KMS-11 (cell line): ENCODE measurements around the gene SPECC1.

Experiments used
- H2AFZ ChIP-seq: fragments of 200-600 bp; sonication (generic); 2 replicates; pipeline ENCODE4 v1.6.1; 2016; ENCODE audit warnings: antibody characterized with exemption, mixed run types, low read depth
- H3K27ac ChIP-seq: fragments of 200-600 bp; sonication (generic); 2 replicates; pipeline ENCODE4 v1.6.1; 2016; ENCODE audit warnings: mild to moderate bottlenecking, mixed run types
- H3K27me3 ChIP-seq: fragments of 200-600 bp; sonication (generic); 2 replicates; pipeline ENCODE4 v1.6.1; 2017; ENCODE audit warnings: mild to moderate bottlenecking, low read depth, mixed run types, moderate library complexity; ENCODE audit not compliant: insufficient read depth
- H3K36me3 ChIP-seq: fragments of 200-600 bp; sonication (generic); 2 replicates; pipeline ENCODE4 v1.6.1; 2017; ENCODE audit warnings: mild to moderate bottlenecking, mixed run types; ENCODE audit not compliant: insufficient read depth
- H3K4me1 ChIP-seq: fragments of 200-600 bp; sonication (generic); 2 replicates; pipeline ENCODE4 v1.6.1; 2016; ENCODE audit warnings: mild to moderate bottlenecking, low read depth, mixed run types; ENCODE audit not compliant: poor library complexity, severe bottlenecking
- H3K4me2 ChIP-seq: fragments of 200-600 bp; sonication (generic); 2 replicates; pipeline ENCODE4 v1.7.0; 2016; ENCODE audit warnings: mild to moderate bottlenecking, mixed run types
- H3K4me3 ChIP-seq: fragments of 200-600 bp; sonication (generic); IDR thresholded peaks from 2 replicates; pipeline ENCODE4 v1.6.1; 2017; ENCODE audit warnings: low read depth, low read length, mixed read lengths; ENCODE audit not compliant: insufficient read depth
- H3K79me2 ChIP-seq: fragments of 200-600 bp; sonication (generic); 2 replicates; pipeline ENCODE4 v1.6.1; 2016; ENCODE audit warnings: low read depth, mixed run types; ENCODE audit not compliant: insufficient read depth
- H3K9ac ChIP-seq: fragments of 200-600 bp; sonication (generic); 2 replicates; pipeline ENCODE4 v1.6.1; 2016; ENCODE audit warnings: mild to moderate bottlenecking, mixed run types
- H4K20me1 ChIP-seq: fragments of 200-600 bp; sonication (generic); 2 replicates; pipeline ENCODE4 v1.6.1; 2016; ENCODE audit warnings: mild to moderate bottlenecking, mixed run types; ENCODE audit not compliant: insufficient read depth
- TF ChIP-seq, protein P1 (sequence below): fragments of 200-600 bp; sonication (generic); conservative IDR thresholded peaks from 2 replicates; pipeline ENCODE4 v1.6.1; 2017; ENCODE audit warnings: low read depth, mild to moderate bottlenecking, antibody characterized with exemption, low read length, moderate library complexity, mixed read lengths

SPECC1 gene

DNA sequence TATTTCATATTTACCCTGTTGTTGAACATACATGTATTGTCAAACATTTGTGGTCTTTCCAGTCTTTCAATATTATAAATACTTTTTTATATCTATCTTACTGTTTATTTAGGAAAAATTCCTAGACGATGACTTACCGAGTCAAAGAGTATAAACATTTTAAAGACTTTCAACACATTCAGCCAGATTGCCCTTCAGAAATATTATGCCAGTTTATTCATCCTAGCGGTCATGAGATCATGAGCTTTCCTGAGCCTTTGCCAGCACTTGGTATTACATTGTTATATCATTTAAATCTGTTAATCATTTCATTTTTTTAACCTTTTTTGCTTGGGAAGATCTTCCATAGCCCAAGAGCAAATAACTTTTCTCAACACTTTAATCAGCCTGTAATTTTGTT, 197.4 kb downstream of the SPECC1 start:
- Histone ChIP-seq H4K20me1 (no peaks in the 10 kb centered on the region), H3K4me2 (no peak overlapping the region), H3K27ac (no peak overlapping the region), H3K27me3 (no peaks in the 10 kb centered on the region), H3K79me2 (no peaks in the 10 kb centered on the region), H3K4me3 (no peak overlapping the region), H3K9ac (no peak overlapping the region), H2AFZ (no peak overlapping the region), H3K36me3 (no peaks in the 10 kb centered on the region), H3K4me1 (no peaks in the 10 kb centered on the region)
- TF ChIP-seq, protein P1, sequence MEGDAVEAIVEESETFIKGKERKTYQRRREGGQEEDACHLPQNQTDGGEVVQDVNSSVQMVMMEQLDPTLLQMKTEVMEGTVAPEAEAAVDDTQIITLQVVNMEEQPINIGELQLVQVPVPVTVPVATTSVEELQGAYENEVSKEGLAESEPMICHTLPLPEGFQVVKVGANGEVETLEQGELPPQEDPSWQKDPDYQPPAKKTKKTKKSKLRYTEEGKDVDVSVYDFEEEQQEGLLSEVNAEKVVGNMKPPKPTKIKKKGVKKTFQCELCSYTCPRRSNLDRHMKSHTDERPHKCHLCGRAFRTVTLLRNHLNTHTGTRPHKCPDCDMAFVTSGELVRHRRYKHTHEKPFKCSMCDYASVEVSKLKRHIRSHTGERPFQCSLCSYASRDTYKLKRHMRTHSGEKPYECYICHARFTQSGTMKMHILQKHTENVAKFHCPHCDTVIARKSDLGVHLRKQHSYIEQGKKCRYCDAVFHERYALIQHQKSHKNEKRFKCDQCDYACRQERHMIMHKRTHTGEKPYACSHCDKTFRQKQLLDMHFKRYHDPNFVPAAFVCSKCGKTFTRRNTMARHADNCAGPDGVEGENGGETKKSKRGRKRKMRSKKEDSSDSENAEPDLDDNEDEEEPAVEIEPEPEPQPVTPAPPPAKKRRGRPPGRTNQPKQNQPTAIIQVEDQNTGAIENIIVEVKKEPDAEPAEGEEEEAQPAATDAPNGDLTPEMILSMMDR = no peak

DNA sequence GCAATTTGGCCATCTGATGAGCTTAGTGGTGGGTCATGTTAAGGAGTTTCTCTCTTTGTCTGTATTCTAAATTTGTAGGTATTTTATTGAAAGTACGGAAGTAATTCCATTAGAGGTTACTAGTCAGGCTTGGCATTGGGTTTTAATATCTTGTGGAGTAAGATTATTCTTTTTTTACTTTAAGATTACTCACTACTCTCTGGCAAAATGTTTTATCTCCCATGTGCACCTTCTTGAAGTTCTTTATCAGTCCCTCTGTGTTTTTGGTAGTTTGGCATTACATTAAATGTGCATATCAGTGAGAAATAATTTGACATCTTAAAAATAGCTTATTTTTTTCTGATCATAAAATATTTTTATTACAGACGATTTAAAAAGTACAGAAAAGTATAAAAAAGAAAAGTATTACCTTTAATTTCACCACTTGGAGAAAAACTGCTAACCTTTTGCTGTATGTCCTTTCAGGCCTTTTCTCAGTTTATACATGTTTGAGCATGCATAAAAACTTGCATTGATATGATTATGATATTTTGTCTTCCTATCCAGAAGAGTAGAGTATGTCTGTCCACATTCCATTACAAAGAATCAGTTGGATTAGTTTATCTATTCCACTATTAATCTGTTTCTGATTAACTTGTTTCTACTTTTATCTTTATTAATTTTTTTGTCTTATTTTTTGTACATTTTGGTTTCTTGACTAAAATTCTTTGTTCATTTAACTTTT, 198.3 kb downstream of the SPECC1 start:
- H2AFZ ChIP-seq = no peak overlapping the region
- no peaks in the 10 kb centered on the region for H3K27me3 ChIP-seq
- no peak overlapping the region for H3K9ac ChIP-seq
- no peaks in the 10 kb centered on the region for H3K4me1 ChIP-seq
- no peaks in the 10 kb centered on the region for H3K79me2 ChIP-seq
- H3K4me3 ChIP-seq = no peak overlapping the region
- H3K4me2 ChIP-seq = no peak overlapping the region
- no peaks in the 10 kb centered on the region for H4K20me1 ChIP-seq
- TF ChIP-seq, protein P1 = no peak
- no peaks in the 10 kb centered on the region for H3K36me3 ChIP-seq
- no peak overlapping the region for H3K27ac ChIP-seq

DNA sequence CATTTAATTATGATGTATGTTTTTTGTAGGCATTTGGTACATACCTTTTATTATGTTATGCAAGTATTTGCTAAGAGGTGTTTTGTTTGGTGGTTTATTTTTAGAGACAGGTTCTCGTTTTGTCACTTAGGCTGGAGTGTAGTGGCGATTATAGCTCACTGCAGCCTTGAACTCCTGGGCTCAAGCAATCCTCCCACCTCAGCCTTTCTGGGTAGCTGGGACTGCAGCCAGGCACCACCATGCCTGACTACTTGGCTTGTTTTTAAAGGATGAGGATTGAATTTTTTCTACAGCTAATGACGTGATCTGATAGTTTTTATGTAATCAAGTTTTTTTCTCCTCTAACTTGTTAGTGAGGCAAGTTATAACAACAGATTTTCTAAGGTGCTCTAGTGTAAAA, 199.6 kb downstream of the SPECC1 start:
- H2AFZ ChIP-seq = no peak overlapping the region
- TF ChIP-seq, protein P1 = no peak
- H3K4me1 ChIP-seq = no peaks in the 10 kb centered on the region
- H3K4me3 ChIP-seq = no peak overlapping the region
- no peaks in the 10 kb centered on the region for H3K79me2 ChIP-seq
- no peak overlapping the region for H3K4me2 ChIP-seq
- H4K20me1 ChIP-seq = no peaks in the 10 kb centered on the region
- H3K27ac ChIP-seq = no peak overlapping the region
- H3K27me3 ChIP-seq = no peaks in the 10 kb centered on the region
- no peaks in the 10 kb centered on the region for H3K36me3 ChIP-seq
- H3K9ac ChIP-seq = no peak overlapping the region

DNA sequence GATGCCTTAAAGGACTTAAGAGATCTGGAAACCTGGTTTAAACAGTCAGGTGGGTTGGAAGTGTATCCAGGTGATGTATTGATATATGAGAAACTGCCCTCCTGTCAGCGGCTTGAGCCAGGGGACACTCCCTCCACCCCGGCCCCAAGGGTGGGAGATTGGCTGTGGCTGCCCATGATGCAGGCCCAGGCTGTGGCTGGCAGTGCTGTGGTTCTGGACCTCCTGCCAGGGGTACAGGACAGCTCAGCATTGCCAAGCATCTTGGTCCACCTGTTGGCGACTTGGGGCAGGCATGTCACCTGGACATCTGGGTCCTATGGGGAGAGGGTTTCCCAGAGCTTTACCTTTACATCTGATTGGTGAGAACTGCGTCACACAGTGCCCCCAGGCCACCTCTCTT, 201.0 kb downstream of the SPECC1 start:
- Histone ChIP-seq H2AFZ (no peak overlapping the region), H3K4me3 (no peak overlapping the region), H3K9ac (no peak overlapping the region), H3K27me3 (no peaks in the 10 kb centered on the region), H4K20me1 (no peaks in the 10 kb centered on the region), H3K79me2 (no peaks in the 10 kb centered on the region), H3K36me3 (no peaks in the 10 kb centered on the region), H3K4me2 (no peak overlapping the region), H3K27ac (no peak overlapping the region), H3K4me1 (no peaks in the 10 kb centered on the region)
- TF ChIP-seq, protein P1 = no peak
